ENCODE data around the gene MAGEA1.
"Not testable (repeated sequence)": the region's sequence is repeated elsewhere in the genome, so short reads cannot be mapped to it uniquely, and the experiment has no call there.

Gene MAGEA1

GRCh38 chrX:153179131-153179530, at the start of gene MAGEA1:
Gene MAGEA1, plus strand, starts transcription at chrX:153179284. Its CDS starts 3,106 bp downstream, at chrX:153182390.
- no peak within 1 kb of the TSS for H3K27ac Mint-ChIP-seq
- no peaks in the 10 kb centered on the region for H3K36me3 Mint-ChIP-seq (ENCODE audit: low read depth)
- H3K4me1 Mint-ChIP-seq (ENCODE audit: low read depth), result no peaks in the 10 kb centered on the region
- intact Hi-C loops (cut with micrococcal nuclease), result no loop called here
- no peaks in the 10 kb centered on the region for H3K9me3 Mint-ChIP-seq
- no peaks in the 10 kb centered on the region for H3K27me3 Mint-ChIP-seq
- H3K4me3 Mint-ChIP-seq, result no peak within 1 kb of the TSS

GRCh38 chrX:153132924-153133323, 46.2 kb upstream of the MAGEA1 start:
- H3K4me1 Mint-ChIP-seq (ENCODE audit: low read depth); H3K4me3 Mint-ChIP-seq; H3K27ac Mint-ChIP-seq; H3K9me3 Mint-ChIP-seq; H3K27me3 Mint-ChIP-seq; intact Hi-C loops (cut with micrococcal nuclease); H3K36me3 Mint-ChIP-seq (ENCODE audit: low read depth): not testable (repeated sequence)

GRCh38 chrX:153139074-153139473, 40.0 kb upstream of the MAGEA1 start:
- H3K9me3 Mint-ChIP-seq; H3K27ac Mint-ChIP-seq; H3K4me1 Mint-ChIP-seq (ENCODE audit: low read depth); intact Hi-C loops (cut with micrococcal nuclease); H3K27me3 Mint-ChIP-seq; H3K4me3 Mint-ChIP-seq; H3K36me3 Mint-ChIP-seq (ENCODE audit: low read depth): not testable (repeated sequence)

- H3K4me3 Mint-ChIP-seq; H3K27me3 Mint-ChIP-seq; intact Hi-C loops (cut with micrococcal nuclease); H3K36me3 Mint-ChIP-seq (ENCODE audit: low read depth); H3K9me3 Mint-ChIP-seq; H3K4me1 Mint-ChIP-seq (ENCODE audit: low read depth); H3K27ac Mint-ChIP-seq: not testable (repeated sequence)
Measured at GRCh38 chrX:153146288-153146687, 32.8 kb upstream of the MAGEA1 start.

- Mint-ChIP-seq H3K27me3 (peaks cover 13% of the 10 kb centered on the region), H3K9me3 (no peaks in the 10 kb centered on the region), H3K4me1 (ENCODE audit: low read depth) (no peaks in the 10 kb centered on the region), H3K27ac (no peak overlapping the region), H3K4me3 (no peak overlapping the region), H3K36me3 (ENCODE audit: low read depth) (no peaks in the 10 kb centered on the region)
- intact Hi-C loops (cut with micrococcal nuclease), result no loop called here
Measured at GRCh38 chrX:153153516-153153915, 25.6 kb upstream of the MAGEA1 start.

- Mint-ChIP-seq H3K27ac (no peak overlapping the region), H3K36me3 (ENCODE audit: low read depth) (no peaks in the 10 kb centered on the region), H3K4me3 (no peak overlapping the region), H3K9me3 (no peaks in the 10 kb centered on the region), H3K4me1 (ENCODE audit: low read depth) (no peaks in the 10 kb centered on the region), H3K27me3 (peaks cover 13% of the 10 kb centered on the region)
- intact Hi-C loops (cut with micrococcal nuclease), result no loop called here
Measured at GRCh38 chrX:153157450-153157849, 21.6 kb upstream of the MAGEA1 start.

GRCh38 chrX:153158319-153158718, 20.8 kb upstream of the MAGEA1 start:
- H3K27me3 Mint-ChIP-seq, result peaks cover 13% of the 10 kb centered on the region
- H3K9me3 Mint-ChIP-seq, result no peaks in the 10 kb centered on the region
- no peak overlapping the region for H3K27ac Mint-ChIP-seq
- intact Hi-C loops (cut with micrococcal nuclease), result no loop called here
- H3K4me3 Mint-ChIP-seq, result no peak overlapping the region
- no peaks in the 10 kb centered on the region for H3K36me3 Mint-ChIP-seq (ENCODE audit: low read depth)
- H3K4me1 Mint-ChIP-seq (ENCODE audit: low read depth), result no peaks in the 10 kb centered on the region

- Mint-ChIP-seq H3K4me1 (ENCODE audit: low read depth) (no peaks in the 10 kb centered on the region), H3K27me3 (peaks cover 5% of the 10 kb centered on the region), H3K4me3 (no peak overlapping the region), H3K36me3 (ENCODE audit: low read depth) (no peaks in the 10 kb centered on the region), H3K27ac (no peak overlapping the region), H3K9me3 (no peaks in the 10 kb centered on the region)
- intact Hi-C loops (cut with micrococcal nuclease), result no loop called here
Measured at GRCh38 chrX:153161952-153162351, 17.1 kb upstream of the MAGEA1 start.

- Mint-ChIP-seq H3K27me3 (peaks cover 3% of the 10 kb centered on the region), H3K9me3 (no peaks in the 10 kb centered on the region), H3K4me1 (ENCODE audit: low read depth) (no peaks in the 10 kb centered on the region), H3K27ac (no peak overlapping the region), H3K36me3 (ENCODE audit: low read depth) (no peaks in the 10 kb centered on the region), H3K4me3 (no peak overlapping the region)
- intact Hi-C loops (cut with micrococcal nuclease), result no loop called here
Measured at GRCh38 chrX:153164733-153165132, 14.4 kb upstream of the MAGEA1 start.

GRCh38 chrX:153168423-153168822, 10.7 kb upstream of the MAGEA1 start:
- H3K27ac Mint-ChIP-seq; H3K36me3 Mint-ChIP-seq (ENCODE audit: low read depth); H3K27me3 Mint-ChIP-seq; H3K4me3 Mint-ChIP-seq; H3K4me1 Mint-ChIP-seq (ENCODE audit: low read depth); intact Hi-C loops (cut with micrococcal nuclease); H3K9me3 Mint-ChIP-seq: not testable (repeated sequence)

- Mint-ChIP-seq H3K27ac (no peak overlapping the region), H3K9me3 (no peaks in the 10 kb centered on the region), H3K27me3 (no peaks in the 10 kb centered on the region), H3K4me1 (ENCODE audit: low read depth) (no peaks in the 10 kb centered on the region), H3K4me3 (no peak overlapping the region), H3K36me3 (ENCODE audit: low read depth) (no peaks in the 10 kb centered on the region)
- intact Hi-C loops (cut with micrococcal nuclease), result no loop called here
Measured at GRCh38 chrX:153181822-153182221, 2.7 kb downstream of the MAGEA1 start.

- Mint-ChIP-seq H3K27me3 (no peaks in the 10 kb centered on the region), H3K9me3 (no peaks in the 10 kb centered on the region)
Measured at GRCh38 chrX:153184787-153185186, 5.7 kb downstream of the MAGEA1 start.

GRCh38 chrX:153190381-153190780, 11.3 kb downstream of the MAGEA1 start:
- no peak overlapping the region for H3K4me3 Mint-ChIP-seq
- H3K27me3 Mint-ChIP-seq, result peaks cover 5% of the 10 kb centered on the region
- H3K4me1 Mint-ChIP-seq (ENCODE audit: low read depth), result no peaks in the 10 kb centered on the region
- no peak overlapping the region for H3K27ac Mint-ChIP-seq
- intact Hi-C loops (cut with micrococcal nuclease), result no loop called here
- no peaks in the 10 kb centered on the region for H3K36me3 Mint-ChIP-seq (ENCODE audit: low read depth)
- H3K9me3 Mint-ChIP-seq, result no peaks in the 10 kb centered on the region

More at GRCh38 chrX:153184787-153185186, 5.7 kb downstream of the MAGEA1 start:
- H3K27ac Mint-ChIP-seq, result no peak overlapping the region
- H3K4me1 Mint-ChIP-seq (ENCODE audit: low read depth), result no peaks in the 10 kb centered on the region
- no peak overlapping the region for H3K4me3 Mint-ChIP-seq
- H3K36me3 Mint-ChIP-seq (ENCODE audit: low read depth), result no peaks in the 10 kb centered on the region
- intact Hi-C loops (cut with micrococcal nuclease), result no loop called here

- Mint-ChIP-seq H3K36me3 (ENCODE audit: low read depth) (no peaks in the 10 kb centered on the region), H3K27ac (no peak overlapping the region), H3K27me3 (peaks cover 3% of the 10 kb centered on the region), H3K4me3 (no peak overlapping the region), H3K9me3 (no peaks in the 10 kb centered on the region), H3K4me1 (ENCODE audit: low read depth) (no peaks in the 10 kb centered on the region)
- intact Hi-C loops (cut with micrococcal nuclease), result no loop called here
Measured at GRCh38 chrX:153200462-153200861, 21.4 kb downstream of the MAGEA1 start.

GRCh38 chrX:153206425-153207046, 27.5 kb downstream of the MAGEA1 start:
- intact Hi-C loops (cut with micrococcal nuclease), result no loop called here
- Mint-ChIP-seq H3K27me3 (peaks cover 2% of the 10 kb centered on the region), H3K4me3 (no peak overlapping the region), H3K27ac (no peak overlapping the region), H3K4me1 (ENCODE audit: low read depth) (no peaks in the 10 kb centered on the region), H3K36me3 (ENCODE audit: low read depth) (no peaks in the 10 kb centered on the region), H3K9me3 (peaks cover 6% of the 10 kb centered on the region)
